Loucy (cell line): ENCODE measurements around the gene ANAPC4.

Experiments used
- CTCF ChIP-seq: fragments of 200-600 bp; sonication (generic); conservative IDR thresholded peaks from 2 replicates; pipeline ENCODE4 v1.5.1; 2014; ENCODE audit warnings: mild to moderate bottlenecking, antibody characterized with exemption, low read length
- EZH2phosphoT487 ChIP-seq: fragments of 200-600 bp; IDR thresholded peaks from 2 replicates; pipeline ENCODE4 v1.6.1; 2018; ENCODE audit warnings: antibody characterized with exemption, mild to moderate bottlenecking, moderate library complexity, borderline replicate concordance

GRCh38 chr4:25417014-25417413, 40.0 kb downstream of the ANAPC4 start:
- TF ChIP-seq CTCF (no peak), EZH2phosphoT487 (no peak)
